GM12891 (cell line): Measurements from ENCODE around the gene C16orf87. TPM values are rescaled to one million over a fixed set of nuclear protein-coding genes. Genes with fewer than 3 reads are reported as not detected.
"Not testable (repeated sequence)": the region's sequence is repeated elsewhere in the genome, so short reads cannot be mapped to it uniquely, and the experiment has no call there.

ENCODE experiments used
- DNase-seq: peaks from one replicate; pipeline ENCODE4 v3.0.0; 2011; ENCODE audit warnings: low spot score; ENCODE audit not compliant: insufficient read length
- FAIRE-seq: peaks from 2 replicates; lab custom pipeline; 2011; peaks lifted over from hg19 to GRCh38; lab: Jason Lieb, UNC
- PAX5 ChIP-seq: IDR thresholded peaks from 2 replicates; pipeline ENCODE4 v1.6.1; 2011; ENCODE audit warnings: low read length, moderate library complexity, mild to moderate bottlenecking; ENCODE audit not compliant: insufficient read depth, severe bottlenecking
- POLR2A ChIP-seq: IDR thresholded peaks from 2 replicates; pipeline ENCODE4 v1.6.1; 2011; ENCODE audit warnings: low read depth, low read length, control low read depth
- POLR2AphosphoS5 ChIP-seq: IDR thresholded peaks from 2 replicates; pipeline ENCODE4 v1.6.1; 2011; ENCODE audit warnings: low read depth, low read length, control low read depth
- POU2F2 ChIP-seq: IDR thresholded peaks from 2 replicates; pipeline ENCODE4 v1.6.1; 2011; ENCODE audit warnings: low read depth, mild to moderate bottlenecking, control low read depth, low read length, moderate library complexity
- SPI1 ChIP-seq: IDR thresholded peaks from 2 replicates; pipeline ENCODE4 v1.6.1; 2011; ENCODE audit warnings: low read depth, low read length, control low read depth
- TAF1 ChIP-seq: IDR thresholded peaks from 2 replicates; pipeline ENCODE4 v1.6.1; 2011; ENCODE audit warnings: low read depth, low read length, control low read depth
- polyA plus RNA-seq: library from polyadenylated mRNA; unstranded; fragments of >200 nt; gene quantifications from one replicate; pipeline ENCODE4 v1.2.1, GENCODE V29; 2012; ENCODE audit warnings: low read depth, missing spikeins, inconsistent platforms; ENCODE audit not compliant: missing spikeins

The C16orf87 gene
- 15.4 TPM for polyA plus RNA-seq

GRCh38 chr16:46830902-46831647 lies at the start of gene C16orf87:
Gene C16orf87 (minus strand): TSS chr16:46831180. CDS start chr16:46831149, 31 bp downstream.
- no peak for TF ChIP-seq SPI1
- TF ChIP-seq POU2F2 = 0 out of 2 replicates have a peak, but pooled peaks have one; percentile 50
- peak; percentile 59 for TF ChIP-seq POLR2AphosphoS5
- peak; percentile 62; the same call in 1 of the 2 replicates for TF ChIP-seq TAF1
- TF ChIP-seq PAX5 = no peak
- 0 out of 2 replicates have a peak, but pooled peaks have one; percentile 45 for TF ChIP-seq POLR2A
- peak; percentile 82 for DNase-seq
- FAIRE-seq = peak; percentile 100

GRCh38 chr16:46875243-46875642 lies 44.3 kb upstream of the C16orf87 start:
- TF ChIP-seq SPI1 (no peak), PAX5 (no peak), POLR2AphosphoS5 (no peak), POLR2A (no peak), TAF1 (no peak), POU2F2 (no peak)
- DNase-seq (no peak), FAIRE-seq (no peak)

GRCh38 chr16:46873201-46873600 lies 42.2 kb upstream of the C16orf87 start:
- TF ChIP-seq PAX5 (no peak), POLR2A (no peak), TAF1 (no peak), POLR2AphosphoS5 (no peak), SPI1 (no peak), POU2F2 (no peak)
- DNase-seq = no peak
- no peak for FAIRE-seq

GRCh38 chr16:46871597-46871996 lies 40.6 kb upstream of the C16orf87 start:
- TF ChIP-seq TAF1 = no peak
- TF ChIP-seq POLR2AphosphoS5 = no peak
- TF ChIP-seq PAX5 = no peak
- no peak for TF ChIP-seq POU2F2
- no peak for TF ChIP-seq SPI1
- no peak for TF ChIP-seq POLR2A
- no peak for DNase-seq
- no peak for FAIRE-seq

- not testable (repeated sequence) for DNase-seq, FAIRE-seq
These were observed 37.9 kb upstream of the C16orf87 start for GRCh38 chr16:46868891-46869290.

- not testable (repeated sequence) for DNase-seq, FAIRE-seq
These were observed 36.5 kb upstream of the C16orf87 start for GRCh38 chr16:46867486-46867885.

- FAIRE-seq = no peak
- DNase-seq = no peak
- TF ChIP-seq POLR2AphosphoS5 (no peak), POU2F2 (no peak), TAF1 (no peak)
These were observed 35.3 kb upstream of the C16orf87 start for GRCh38 chr16:46866286-46866685.

GRCh38 chr16:46862555-46863447 lies 31.8 kb upstream of the C16orf87 start:
- no peak for TF ChIP-seq PAX5
- TF ChIP-seq SPI1 = no peak
- TF ChIP-seq POLR2AphosphoS5 = no peak
- no peak for TF ChIP-seq POU2F2
- TF ChIP-seq TAF1 = no peak
- TF ChIP-seq POLR2A = no peak
- DNase-seq (no peak), FAIRE-seq (no peak)

GRCh38 chr16:46859719-46860152 lies 28.8 kb upstream of the C16orf87 start:
- FAIRE-seq (no peak), DNase-seq (no peak)
- TF ChIP-seq PAX5 = no peak
- TF ChIP-seq POLR2AphosphoS5 = no peak
- TF ChIP-seq TAF1 = no peak
- TF ChIP-seq SPI1 = no peak
- no peak for TF ChIP-seq POU2F2
- TF ChIP-seq POLR2A = no peak
